Neuron (in vitro differentiated cells): ENCODE results near the gene IMMP2L.

Experiments used
- H2AFZ ChIP-seq: one replicate; pipeline ENCODE4 v1.6.1; 2013; ENCODE audit warnings: low read depth, mild to moderate bottlenecking, inconsistent platforms, low read length, moderate library complexity
- H3K27me3 ChIP-seq: one replicate; pipeline ENCODE4 v1.6.1; 2013; ENCODE audit warnings: low read length; ENCODE audit not compliant: insufficient read depth
- H3K36me3 ChIP-seq: one replicate; pipeline ENCODE4 v1.6.1; 2013; ENCODE audit warnings: low read length; ENCODE audit not compliant: insufficient read depth
- H3K4me1 ChIP-seq: one replicate; pipeline ENCODE4 v1.6.1; 2013; ENCODE audit warnings: low read length; ENCODE audit not compliant: insufficient read depth
- H3K4me3 ChIP-seq: 2 replicates; pipeline ENCODE4 v1.5.1; 2013; ENCODE audit warnings: mild to moderate bottlenecking, low read length, moderate library complexity
- H3K9me3 ChIP-seq: one replicate; pipeline ENCODE4 v1.6.1; 2013; ENCODE audit warnings: low read length

The IMMP2L gene

DNA sequence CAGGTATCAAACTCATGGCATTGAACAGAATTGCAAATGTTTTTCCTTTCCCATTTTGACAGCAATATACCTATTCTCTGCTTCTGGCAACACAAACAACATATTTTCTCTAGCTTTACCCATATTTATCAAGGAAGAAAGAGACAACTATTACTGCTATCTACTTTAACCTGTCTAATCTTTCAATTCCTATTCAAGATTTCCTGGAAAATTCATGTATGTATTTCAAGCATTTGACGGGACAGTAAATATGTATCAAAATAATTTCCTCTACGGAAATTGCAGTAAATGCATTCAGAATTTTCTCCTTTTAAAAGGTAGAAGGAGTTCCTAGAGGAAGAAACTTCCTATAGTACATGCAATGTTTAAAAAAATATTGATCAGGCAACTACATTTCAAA, 650.7 kb downstream of the IMMP2L start:
- H3K27me3 ChIP-seq = no peaks in the 10 kb centered on the region
- no peaks in the 10 kb centered on the region for H3K36me3 ChIP-seq
- no peaks in the 10 kb centered on the region for H3K9me3 ChIP-seq
- H3K4me1 ChIP-seq = no peaks in the 10 kb centered on the region
- no peak overlapping the region for H3K4me3 ChIP-seq
- H2AFZ ChIP-seq = no peak overlapping the region

GRCh38 chr7:110909117-110909516, 653.2 kb downstream of the IMMP2L start:
- H3K4me3 ChIP-seq = no peak overlapping the region
- H3K9me3 ChIP-seq = no peaks in the 10 kb centered on the region
- H3K27me3 ChIP-seq = no peaks in the 10 kb centered on the region
- H2AFZ ChIP-seq = no peak overlapping the region
- no peaks in the 10 kb centered on the region for H3K4me1 ChIP-seq
- no peaks in the 10 kb centered on the region for H3K36me3 ChIP-seq

DNA sequence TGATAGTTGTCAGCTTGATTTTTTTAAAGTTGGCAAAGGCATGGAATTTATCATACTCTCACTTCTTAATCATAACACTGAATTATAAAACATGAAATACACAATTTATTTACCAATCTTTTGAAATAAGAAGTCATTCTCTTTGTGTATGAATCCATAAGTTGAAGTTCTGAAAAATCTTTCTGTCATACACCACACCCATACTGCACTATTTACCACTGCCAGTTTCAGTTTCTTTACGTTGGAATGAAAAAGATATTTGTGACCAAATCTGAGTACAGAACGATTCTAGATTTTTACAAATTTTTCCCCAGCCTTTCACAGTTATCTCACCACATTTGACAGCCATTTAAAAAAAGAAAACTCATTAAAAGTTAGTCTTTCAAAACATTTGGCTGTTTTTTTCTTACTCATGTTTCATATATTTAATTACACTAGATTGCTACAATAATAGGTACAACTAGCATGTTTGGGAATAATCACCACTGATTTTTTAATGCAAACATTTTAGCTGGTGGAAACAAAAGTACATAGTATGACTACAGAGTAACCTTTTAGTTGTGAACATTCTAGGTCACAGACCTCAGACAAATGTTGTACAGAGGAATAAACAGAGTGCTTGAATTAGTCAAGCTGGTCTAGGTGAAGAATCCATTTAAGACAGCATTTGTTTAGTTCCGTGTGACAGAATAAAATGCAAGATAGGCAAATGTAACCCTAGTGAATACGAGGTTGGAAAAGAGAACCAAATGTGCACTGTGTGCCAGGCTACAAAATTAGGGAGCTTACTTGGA, 656.3 kb downstream of the IMMP2L start:
- Histone ChIP-seq H3K9me3 (no peaks in the 10 kb centered on the region), H3K4me3 (no peak overlapping the region), H2AFZ (no peak overlapping the region), H3K4me1 (no peaks in the 10 kb centered on the region), H3K36me3 (no peaks in the 10 kb centered on the region), H3K27me3 (no peaks in the 10 kb centered on the region)

DNA sequence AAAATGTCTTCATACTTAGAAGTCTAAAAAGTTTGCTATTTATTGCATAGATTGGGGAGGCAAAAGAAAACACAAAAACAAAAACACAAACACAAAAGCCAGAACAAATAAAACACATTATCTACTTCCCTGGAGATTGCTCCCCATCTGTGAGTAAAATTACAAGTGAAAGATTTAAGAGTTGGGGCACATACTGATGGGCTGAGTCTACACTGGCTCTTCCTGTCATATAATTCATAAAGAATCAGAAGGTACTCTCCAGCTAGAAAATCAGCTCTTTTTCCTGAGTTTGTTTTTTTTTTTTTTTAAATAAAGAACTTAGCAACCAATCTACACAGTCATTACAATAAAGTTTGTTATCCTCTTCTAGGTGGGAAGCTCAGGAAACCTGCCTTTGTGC, 663.8 kb downstream of the IMMP2L start:
- H2AFZ ChIP-seq = no peak overlapping the region
- no peaks in the 10 kb centered on the region for H3K27me3 ChIP-seq
- H3K4me3 ChIP-seq = no peak overlapping the region
- no peaks in the 10 kb centered on the region for H3K36me3 ChIP-seq
- no peaks in the 10 kb centered on the region for H3K9me3 ChIP-seq
- H3K4me1 ChIP-seq = no peaks in the 10 kb centered on the region

DNA sequence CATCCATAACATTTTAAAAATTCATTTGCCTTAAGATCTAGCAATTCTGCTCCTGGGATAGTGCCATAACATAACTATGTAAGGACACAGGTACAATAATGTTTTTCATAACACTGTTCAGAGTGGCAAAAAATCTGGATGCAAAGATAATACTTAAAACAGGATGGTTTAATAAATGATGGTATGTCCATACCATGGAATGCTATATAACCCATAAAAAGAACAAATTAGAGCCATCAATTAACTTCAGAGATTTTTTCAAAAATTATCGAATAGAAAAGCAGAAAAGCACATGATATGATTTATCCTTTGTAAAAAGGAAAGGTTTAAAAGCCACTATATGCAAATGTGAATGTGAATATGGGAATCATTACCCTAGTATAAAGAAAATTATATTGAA, 664.8 kb downstream of the IMMP2L start:
- no peaks in the 10 kb centered on the region for H3K36me3 ChIP-seq
- H3K4me1 ChIP-seq = no peaks in the 10 kb centered on the region
- no peaks in the 10 kb centered on the region for H3K27me3 ChIP-seq
- H3K9me3 ChIP-seq = no peaks in the 10 kb centered on the region
- H3K4me3 ChIP-seq = no peak overlapping the region
- no peak overlapping the region for H2AFZ ChIP-seq

DNA sequence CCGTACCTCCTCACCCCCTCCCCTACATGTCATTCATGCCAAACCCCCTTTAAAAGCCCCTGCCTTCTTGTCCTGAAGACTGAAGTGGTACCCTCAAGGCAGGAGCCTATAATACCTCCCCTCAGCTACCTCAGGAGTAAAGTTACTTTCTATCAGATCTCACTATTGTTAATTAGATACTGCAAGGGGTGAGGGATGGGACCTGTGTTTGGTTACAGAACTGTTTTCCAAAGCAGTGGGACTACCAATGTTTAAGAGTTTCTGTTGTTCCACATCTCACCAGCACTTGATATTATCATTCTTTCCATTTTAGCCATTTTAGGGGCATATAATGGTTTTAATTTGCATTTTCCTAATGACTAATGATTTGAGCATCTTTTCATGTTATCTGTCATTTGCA, 668.2 kb downstream of the IMMP2L start:
- Histone ChIP-seq H3K27me3 (no peaks in the 10 kb centered on the region), H3K4me1 (no peaks in the 10 kb centered on the region), H3K4me3 (no peak overlapping the region), H2AFZ (no peak overlapping the region), H3K36me3 (no peaks in the 10 kb centered on the region), H3K9me3 (no peaks in the 10 kb centered on the region)

GRCh38 chr7:110891197-110891596, 671.1 kb downstream of the IMMP2L start:
- Histone ChIP-seq H3K27me3 (no peaks in the 10 kb centered on the region), H3K4me3 (no peak overlapping the region), H2AFZ (no peak overlapping the region), H3K9me3 (no peaks in the 10 kb centered on the region), H3K4me1 (no peaks in the 10 kb centered on the region), H3K36me3 (no peaks in the 10 kb centered on the region)

- H3K36me3 ChIP-seq = no peaks in the 10 kb centered on the region
- H3K4me3 ChIP-seq = no peak overlapping the region
- no peaks in the 10 kb centered on the region for H3K9me3 ChIP-seq
- no peaks in the 10 kb centered on the region for H3K4me1 ChIP-seq
- H2AFZ ChIP-seq = no peak overlapping the region
- no peaks in the 10 kb centered on the region for H3K27me3 ChIP-seq
Measured at GRCh38 chr7:110890101-110890500, 672.2 kb downstream of the IMMP2L start.

DNA sequence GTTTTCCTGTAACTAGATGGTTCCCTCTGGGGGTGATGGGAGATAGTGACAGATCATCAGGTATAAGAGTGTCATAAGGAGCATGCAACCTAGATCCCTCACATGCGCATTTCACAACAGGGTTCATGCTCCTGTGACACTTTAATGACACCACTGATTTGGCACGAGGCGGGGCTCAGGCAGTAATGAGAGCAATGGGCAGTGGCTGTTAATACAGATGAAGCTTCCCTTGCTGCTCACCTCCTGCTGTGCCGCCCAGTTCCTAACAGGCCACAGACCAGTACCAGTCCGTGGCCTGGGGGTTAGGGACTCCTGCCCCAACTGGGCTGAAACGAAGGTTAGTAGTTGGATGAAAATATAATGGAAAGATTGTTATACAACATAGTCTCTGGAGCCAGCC, 673.0 kb downstream of the IMMP2L start:
- no peak overlapping the region for H3K4me3 ChIP-seq
- no peaks in the 10 kb centered on the region for H3K4me1 ChIP-seq
- no peaks in the 10 kb centered on the region for H3K36me3 ChIP-seq
- H3K9me3 ChIP-seq = no peaks in the 10 kb centered on the region
- no peaks in the 10 kb centered on the region for H3K27me3 ChIP-seq
- H2AFZ ChIP-seq = no peak overlapping the region

DNA sequence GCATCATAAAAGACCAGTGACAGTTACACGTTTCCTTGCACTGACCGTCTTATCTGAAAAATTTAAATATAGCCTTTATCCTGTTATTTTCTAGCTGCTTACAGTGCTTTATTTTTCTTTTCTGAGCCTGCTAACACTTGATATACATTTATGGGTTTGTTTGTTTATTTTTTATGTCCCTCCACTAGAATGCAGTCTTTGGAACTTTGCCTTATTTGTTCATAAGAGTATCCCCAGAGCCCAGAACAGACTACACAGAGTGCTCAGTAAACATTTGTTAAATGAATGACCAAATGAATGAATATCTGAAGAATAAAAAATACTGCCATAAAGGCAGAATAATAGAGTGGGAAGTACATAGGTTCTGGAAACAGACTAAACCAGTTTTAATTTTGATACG, 673.7 kb downstream of the IMMP2L start:
- H2AFZ ChIP-seq = no peak overlapping the region
- no peak overlapping the region for H3K4me3 ChIP-seq

GRCh38 chr7:110885474-110885873, 676.8 kb downstream of the IMMP2L start:
- Histone ChIP-seq H3K4me1 (no peaks in the 10 kb centered on the region), H3K36me3 (no peaks in the 10 kb centered on the region), H3K4me3 (no peak overlapping the region), H3K9me3 (no peaks in the 10 kb centered on the region), H3K27me3 (no peaks in the 10 kb centered on the region), H2AFZ (no peak overlapping the region)

More for the DNA sequence above, 673.7 kb downstream of the IMMP2L start:
- Histone ChIP-seq H3K27me3 (no peaks in the 10 kb centered on the region), H3K36me3 (no peaks in the 10 kb centered on the region), H3K9me3 (no peaks in the 10 kb centered on the region), H3K4me1 (no peaks in the 10 kb centered on the region)

DNA sequence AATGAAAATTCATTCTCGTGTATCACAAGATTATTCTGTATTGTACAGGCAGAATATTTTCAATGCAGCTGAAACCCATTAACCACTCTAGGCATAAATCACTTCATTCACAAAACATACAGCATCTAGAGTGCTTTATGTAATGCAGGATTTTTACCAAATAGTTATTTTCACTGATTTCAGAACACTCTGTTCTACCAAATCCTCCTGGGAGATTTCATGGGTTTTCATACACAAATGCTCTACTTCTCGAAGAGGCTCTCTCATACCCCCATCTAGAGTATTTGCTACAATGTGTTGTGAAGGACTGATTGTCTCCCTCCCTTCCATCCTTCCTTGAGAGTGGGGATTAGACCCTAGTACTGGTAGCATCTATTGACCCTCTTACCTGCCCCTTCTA, 680.6 kb downstream of the IMMP2L start:
- Histone ChIP-seq H3K27me3 (no peaks in the 10 kb centered on the region), H2AFZ (no peak overlapping the region), H3K4me1 (no peaks in the 10 kb centered on the region), H3K36me3 (no peaks in the 10 kb centered on the region), H3K4me3 (no peak overlapping the region), H3K9me3 (no peaks in the 10 kb centered on the region)

- H2AFZ ChIP-seq = no peak overlapping the region
- no peaks in the 10 kb centered on the region for H3K9me3 ChIP-seq
- no peaks in the 10 kb centered on the region for H3K4me1 ChIP-seq
- H3K4me3 ChIP-seq = no peak overlapping the region
- H3K27me3 ChIP-seq = no peaks in the 10 kb centered on the region
- H3K36me3 ChIP-seq = no peaks in the 10 kb centered on the region
Measured at GRCh38 chr7:110880971-110881370, 681.3 kb downstream of the IMMP2L start.

DNA sequence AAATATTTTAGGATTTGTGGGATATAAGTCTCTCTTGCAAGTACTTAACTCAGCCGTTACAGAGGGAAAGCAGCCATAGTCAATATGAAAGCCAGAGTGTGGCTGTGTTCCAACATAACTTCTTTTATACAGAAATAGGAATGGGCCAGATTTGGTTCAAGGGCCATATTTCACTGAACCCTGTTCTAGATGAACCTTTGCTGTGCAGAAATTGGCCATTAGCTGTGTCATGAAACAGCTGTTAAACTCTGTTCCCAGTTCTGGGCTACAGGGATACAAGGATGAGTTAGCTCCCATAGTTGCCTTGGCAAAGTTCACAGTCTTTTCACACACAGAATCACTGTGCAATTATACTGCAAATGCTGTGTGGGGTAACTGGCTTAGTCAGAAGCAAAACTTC, 685.3 kb downstream of the IMMP2L start:
- H2AFZ ChIP-seq = no peak overlapping the region
- H3K9me3 ChIP-seq = no peaks in the 10 kb centered on the region
- no peaks in the 10 kb centered on the region for H3K36me3 ChIP-seq
- H3K4me3 ChIP-seq = no peak overlapping the region
- no peaks in the 10 kb centered on the region for H3K4me1 ChIP-seq
- H3K27me3 ChIP-seq = no peaks in the 10 kb centered on the region
